Neural cell (in vitro differentiated cells): ENCODE results near the gene SGSH. TPM values are rescaled to one million over a fixed set of nuclear protein-coding genes. Genes with fewer than 3 reads are reported as not detected.

Experiments
- H2AFZ ChIP-seq: fragments of 200-600, 300-800 bp; sonication (generic), shearing (Covaris generic); 2 replicates; pipeline ENCODE4 v1.6.0; 2014; ENCODE audit warnings: low read depth, mild to moderate bottlenecking, antibody characterized with exemption, low read length, moderate library complexity
- H3F3A ChIP-seq: fragments of 200-600 bp; shearing (Covaris generic); 2 replicates; pipeline ENCODE4 v1.6.1; 2016; ENCODE audit warnings: mild to moderate bottlenecking, moderate library complexity, mixed read lengths, antibody characterized with exemption, low read length; ENCODE audit not compliant: insufficient read depth, poor library complexity, severe bottlenecking
- H3K27ac ChIP-seq: fragments of 200-600, 300-800 bp; sonication (generic), shearing (Covaris generic); 2 replicates; pipeline ENCODE4 v1.5.1; 2014; ENCODE audit warnings: mild to moderate bottlenecking, low read length, moderate library complexity
- H3K27me3 ChIP-seq: fragments of 300-800, 200-600 bp; sonication (generic), shearing (Covaris generic); 2 replicates; pipeline ENCODE4 v1.6.0; 2014; ENCODE audit warnings: mild to moderate bottlenecking, low read depth, low read length, moderate library complexity; ENCODE audit not compliant: insufficient read depth
- H3K36me3 ChIP-seq: fragments of 300-800, 200-600 bp; sonication (generic), shearing (Covaris generic); 2 replicates; pipeline ENCODE4 v1.5.1; 2014; ENCODE audit warnings: mild to moderate bottlenecking, antibody characterized with exemption, low read length, moderate library complexity; ENCODE audit not compliant: insufficient read depth
- H3K4me2 ChIP-seq: fragments of 300-800, 200-600 bp; sonication (generic), shearing (Covaris generic); 2 replicates; pipeline ENCODE4 v1.6.0; 2014; ENCODE audit warnings: mild to moderate bottlenecking, low read length
- H3K4me3 ChIP-seq: fragments of 300-800, 200-600 bp; sonication (generic), shearing (Covaris generic); 2 replicates; pipeline ENCODE4 v1.5.1; 2014; ENCODE audit warnings: mild to moderate bottlenecking, low read length, moderate library complexity
- H3K79me2 ChIP-seq: fragments of 200-600 bp; shearing (Covaris generic); replicated peaks from 2 replicates; pipeline ENCODE4 v1.6.0; 2014; ENCODE audit warnings: mild to moderate bottlenecking, low read length, moderate library complexity; ENCODE audit not compliant: insufficient read depth
- H3K9ac ChIP-seq: fragments of 300-800, 200-600 bp; sonication (generic), shearing (Covaris generic); 2 replicates; pipeline ENCODE4 v1.6.1; 2016; ENCODE audit warnings: mild to moderate bottlenecking, low read length, mixed read lengths
- H3K9me2 ChIP-seq: fragments of 200-600 bp; shearing (Covaris generic); 2 replicates; pipeline ENCODE4 v1.6.1; 2016; ENCODE audit warnings: mild to moderate bottlenecking, low read length, mixed read lengths; ENCODE audit not compliant: insufficient read depth
- H3K9me3 ChIP-seq: fragments of 200-600, 300-800 bp; sonication (generic), shearing (Covaris generic); 2 replicates; pipeline ENCODE4 v1.6.1; 2016; ENCODE audit warnings: mild to moderate bottlenecking, mixed run types, low read length, moderate library complexity, mixed read lengths
- H4K20me1 ChIP-seq: fragments of 200-600 bp; shearing (Covaris generic); 2 replicates; pipeline ENCODE4 v1.6.1; 2016; ENCODE audit warnings: mild to moderate bottlenecking, mixed run types; ENCODE audit not compliant: insufficient read depth
- CTCF ChIP-seq: fragments of 450-650 bp; IDR thresholded peaks from 2 replicates; pipeline ENCODE4 v1.5.1; 2014; ENCODE audit warnings: antibody characterized with exemption, mild to moderate bottlenecking, moderate library complexity; ENCODE audit not compliant: poor library complexity, severe bottlenecking
- EP300 ChIP-seq: fragments of 450-650 bp; conservative IDR thresholded peaks from 2 replicates; pipeline ENCODE4 v1.6.1; 2014; ENCODE audit warnings: antibody characterized with exemption, mild to moderate bottlenecking, moderate library complexity; ENCODE audit not compliant: poor library complexity, severe bottlenecking
- EZH2 ChIP-seq: fragments of 200-600, 300-800 bp; shearing (Covaris generic), sonication (generic); IDR thresholded peaks from 2 replicates; pipeline ENCODE4 v1.6.1; 2014; ENCODE audit warnings: antibody characterized with exemption, low read length, borderline replicate concordance, mild to moderate bottlenecking; ENCODE audit not compliant: insufficient read depth, poor library complexity, severe bottlenecking
- MXI1 ChIP-seq: fragments of 450-650 bp; conservative IDR thresholded peaks from 2 replicates; pipeline ENCODE4 v1.6.1; 2014; ENCODE audit warnings: antibody characterized with exemption, mild to moderate bottlenecking; ENCODE audit not compliant: poor library complexity, severe bottlenecking
- POLR2AphosphoS5 ChIP-seq: IDR thresholded peaks from 2 replicates; pipeline ENCODE4 v1.6.1; 2012
- RAD21 ChIP-seq: fragments of 450-650 bp; conservative IDR thresholded peaks from 2 replicates; pipeline ENCODE4 v1.6.1; 2014; ENCODE audit warnings: antibody characterized with exemption, mild to moderate bottlenecking, moderate library complexity
- REST ChIP-seq: IDR thresholded peaks from 2 replicates; pipeline ENCODE4 v1.6.1; 2012; ENCODE audit warnings: borderline replicate concordance
- SMC3 ChIP-seq: fragments of 450-650 bp; conservative IDR thresholded peaks from 2 replicates; pipeline ENCODE4 v1.6.1; 2014; ENCODE audit warnings: antibody characterized with exemption, mild to moderate bottlenecking, moderate library complexity; ENCODE audit not compliant: poor library complexity
- TAF1 ChIP-seq: IDR thresholded peaks from 2 replicates; pipeline ENCODE4 v1.6.1; 2012; ENCODE audit warnings: low read depth
- polyA plus RNA-seq: library from polyadenylated mRNA; depleted of rRNA; stranded (reverse); fragments of >200 nt; gene quantifications from 2 replicates; pipeline ENCODE4 v1.2.3, GENCODE V29; 2014

The SGSH gene
- polyA plus RNA-seq, 1 donor from 2014 or later: 8.0 TPM

DNA sequence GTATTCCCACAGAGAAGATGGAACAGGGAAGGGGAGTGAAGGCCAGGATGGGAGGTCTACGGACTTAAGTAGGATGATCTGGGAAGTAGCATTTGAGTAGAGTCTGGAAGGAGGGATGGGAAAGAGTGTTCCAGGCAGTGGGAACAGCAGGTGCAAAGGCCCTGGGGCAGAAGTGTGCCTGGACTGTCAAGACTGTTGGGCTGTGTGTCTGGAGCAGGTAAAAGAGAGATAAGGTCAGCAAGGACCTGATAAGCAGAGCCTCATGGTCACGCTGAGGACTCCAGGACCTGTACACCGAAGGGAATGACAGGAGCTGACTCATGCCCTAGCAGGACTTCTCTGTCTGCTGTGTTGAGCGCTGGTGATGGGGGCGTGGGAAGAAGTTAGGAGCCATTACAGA, 51.0 kb downstream of the SGSH start:
- no peaks in the 10 kb centered on the region for H3K9me2 ChIP-seq
- H3K27me3 ChIP-seq: no peaks in the 10 kb centered on the region
- H3K27ac ChIP-seq: no peak overlapping the region
- H3K9me3 ChIP-seq: no peaks in the 10 kb centered on the region
- no peak overlapping the region for H3K4me3 ChIP-seq
- H4K20me1 ChIP-seq: no peaks in the 10 kb centered on the region
- H3K79me2 ChIP-seq: no peaks in the 10 kb centered on the region
- no peak overlapping the region for H3K4me2 ChIP-seq
- no peak for TF ChIP-seq CTCF
- TF ChIP-seq EZH2: no peak
- no peak for TF ChIP-seq EP300
- TF ChIP-seq TAF1: no peak
- TF ChIP-seq MXI1: no peak
- no peak for TF ChIP-seq SMC3
- TF ChIP-seq REST: no peak
- TF ChIP-seq POLR2AphosphoS5: no peak
- no peak for TF ChIP-seq RAD21
- no peaks in the 10 kb centered on the region for H3K36me3 ChIP-seq
- H3F3A ChIP-seq: no peaks in the 10 kb centered on the region
- no peak overlapping the region for H2AFZ ChIP-seq
- no peak overlapping the region for H3K9ac ChIP-seq

GRCh38 chr17:80168371-80168770, 51.8 kb downstream of the SGSH start:
- Histone ChIP-seq H3K79me2 (no peaks in the 10 kb centered on the region), H3K36me3 (no peaks in the 10 kb centered on the region), H3K4me3 (no peak overlapping the region), H2AFZ (no peak overlapping the region), H3K4me2 (no peak overlapping the region), H3K27me3 (no peaks in the 10 kb centered on the region), H3K9ac (no peak overlapping the region), H3K9me3 (no peaks in the 10 kb centered on the region), H3F3A (no peaks in the 10 kb centered on the region), H4K20me1 (no peaks in the 10 kb centered on the region), H3K9me2 (no peaks in the 10 kb centered on the region), H3K27ac (no peak overlapping the region)
- TF ChIP-seq EZH2 (no peak), EP300 (no peak), TAF1 (no peak)

- H3K4me3 ChIP-seq: no peak overlapping the region
- no peaks in the 10 kb centered on the region for H3K36me3 ChIP-seq
- H3K9me3 ChIP-seq: no peaks in the 10 kb centered on the region
- H3K27me3 ChIP-seq: no peaks in the 10 kb centered on the region
- no peak overlapping the region for H3K4me2 ChIP-seq
- H2AFZ ChIP-seq: no peak overlapping the region
- H4K20me1 ChIP-seq: no peaks in the 10 kb centered on the region
- H3K79me2 ChIP-seq: no peaks in the 10 kb centered on the region
- H3F3A ChIP-seq: no peaks in the 10 kb centered on the region
- no peak overlapping the region for H3K9ac ChIP-seq
- H3K9me2 ChIP-seq: no peaks in the 10 kb centered on the region
- TF ChIP-seq TAF1 (no peak), CTCF (no peak), EP300 (no peak), MXI1 (no peak), REST (no peak), POLR2AphosphoS5 (no peak), RAD21 (no peak), EZH2 (no peak), SMC3 (no peak)
- H3K27ac ChIP-seq: no peak overlapping the region
These were observed 53.7 kb downstream of the SGSH start for GRCh38 chr17:80166446-80166845.
